ENCODE data around the gene DUSP7.

GRCh38 chr3:52039426-52039825 lies 16.9 kb downstream of the DUSP7 start:
- TF ChIP-seq CTCF (IDR thresholded peaks at IDR 0.05), result no peak
- no peak for TF ChIP-seq EZH2 (IDR thresholded peaks at IDR 0.05)
- TF ChIP-seq EZH2phosphoT487 (IDR thresholded peaks at IDR 0.05), result no peak
